ENCODE data around the gene CLEC18B.
"Not testable (repeated sequence)": the region's sequence is repeated elsewhere in the genome, so short reads cannot be mapped to it uniquely, and the experiment has no call there.

Gene CLEC18B

GRCh38 chr16:74420612-74421481, at the start of gene CLEC18B:
Gene CLEC18B (minus strand): TSS chr16:74421478. CDS start chr16:74421270, 208 bp downstream.
- in situ Hi-C loops (cut with MboI; ENCODE audit: low sequenced_read_pairs) = not testable (repeated sequence)

GRCh38 chr16:74469946-74470478, 48.7 kb upstream of the CLEC18B start:
- in situ Hi-C loops (cut with MboI; ENCODE audit: low sequenced_read_pairs) = no loop called here

GRCh38 chr16:74468807-74469525, 47.7 kb upstream of the CLEC18B start:
- in situ Hi-C loops (cut with MboI; ENCODE audit: low sequenced_read_pairs) = no loop called here

GRCh38 chr16:74466872-74467271, 45.6 kb upstream of the CLEC18B start:
- in situ Hi-C loops (cut with MboI; ENCODE audit: low sequenced_read_pairs) = no loop called here

GRCh38 chr16:74465851-74466685, 44.8 kb upstream of the CLEC18B start:
- in situ Hi-C loops (cut with MboI; ENCODE audit: low sequenced_read_pairs) = no loop called here

GRCh38 chr16:74465281-74465680, 44.0 kb upstream of the CLEC18B start:
- in situ Hi-C loops (cut with MboI; ENCODE audit: low sequenced_read_pairs) = no loop called here

GRCh38 chr16:74463888-74464287, 42.6 kb upstream of the CLEC18B start:
- in situ Hi-C loops (cut with MboI; ENCODE audit: low sequenced_read_pairs) = no loop called here

- in situ Hi-C loops (cut with MboI; ENCODE audit: low sequenced_read_pairs) = no loop called here
Observed at GRCh38 chr16:74462361-74462760, 41.1 kb upstream of the CLEC18B start.

- in situ Hi-C loops (cut with MboI; ENCODE audit: low sequenced_read_pairs) = no loop called here
Observed at GRCh38 chr16:74461826-74462225, 40.5 kb upstream of the CLEC18B start.

GRCh38 chr16:74460542-74460941, 39.3 kb upstream of the CLEC18B start:
- in situ Hi-C loops (cut with MboI; ENCODE audit: low sequenced_read_pairs) = no loop called here

GRCh38 chr16:74456290-74456625, 35.0 kb upstream of the CLEC18B start:
- in situ Hi-C loops (cut with MboI; ENCODE audit: low sequenced_read_pairs) = no loop called here

GRCh38 chr16:74455619-74456289, 34.5 kb upstream of the CLEC18B start:
- in situ Hi-C loops (cut with MboI; ENCODE audit: low sequenced_read_pairs) = no loop called here

- in situ Hi-C loops (cut with MboI; ENCODE audit: low sequenced_read_pairs) = no loop called here
Observed at GRCh38 chr16:74455213-74455612, 33.9 kb upstream of the CLEC18B start.

GRCh38 chr16:74451951-74452758, 30.9 kb upstream of the CLEC18B start:
- in situ Hi-C loops (cut with MboI; ENCODE audit: low sequenced_read_pairs) = no loop called here

- in situ Hi-C loops (cut with MboI; ENCODE audit: low sequenced_read_pairs) = no loop called here
Observed at GRCh38 chr16:74450967-74451760, 29.9 kb upstream of the CLEC18B start.

- in situ Hi-C loops (cut with MboI; ENCODE audit: low sequenced_read_pairs) = no loop called here
Observed at GRCh38 chr16:74450236-74450635, 29.0 kb upstream of the CLEC18B start.

GRCh38 chr16:74449470-74449869, 28.2 kb upstream of the CLEC18B start:
- in situ Hi-C loops (cut with MboI; ENCODE audit: low sequenced_read_pairs) = no loop called here

- in situ Hi-C loops (cut with MboI; ENCODE audit: low sequenced_read_pairs) = no loop called here
Observed at GRCh38 chr16:74448990-74449389, 27.7 kb upstream of the CLEC18B start.

- in situ Hi-C loops (cut with MboI; ENCODE audit: low sequenced_read_pairs) = no loop called here
Observed at GRCh38 chr16:74447578-74447977, 26.3 kb upstream of the CLEC18B start.

Data from HL-60/S4 treated with retinoic acid at 250 ng/mL for 4 days and 3 days (cell line).